BLaER1 treated with 17β-estradiol and CSF1 and Interleukin-3, amounts not matched to agents 10 nM and 100 nM (cell line): ENCODE data around the gene USP49.

Experiments used
- H3K27ac ChIP-seq, 11 experiments: shearing (Covaris generic); formaldehyde crosslinking; 2 replicates each; pipeline ENCODE4 v1.8.1; 2022
- H3K27me3 ChIP-seq, 11 experiments: shearing (Covaris generic); formaldehyde crosslinking; 2 replicates each; pipeline ENCODE4 v1.8.1; 2022
- H3K36me3 ChIP-seq, 11 experiments: shearing (Covaris generic); formaldehyde crosslinking; 2 replicates each; pipeline ENCODE4 v1.8.1; 2022
- H3K4me1 ChIP-seq, 10 experiments: shearing (Covaris generic); formaldehyde crosslinking; 2 replicates each; pipeline ENCODE4 v1.8.1; 2022
- H3K4me2 ChIP-seq, 11 experiments: shearing (Covaris generic); formaldehyde crosslinking; 2 replicates each; pipeline ENCODE4 v1.8.1; 2022
- H3K4me3 ChIP-seq, 10 experiments: shearing (Covaris generic); formaldehyde crosslinking; 2 replicates each; pipeline ENCODE4 v1.8.1; 2022
- H3K9ac ChIP-seq, 11 experiments: shearing (Covaris generic); formaldehyde crosslinking; 2 replicates each; pipeline ENCODE4 v1.8.1; 2022
- H3K9me3 ChIP-seq, 11 experiments: shearing (Covaris generic); formaldehyde crosslinking; replicated peaks in 1 of 11; 2 replicates each; pipeline ENCODE4 v1.8.1; 2022
- H4K20me1 ChIP-seq, 11 experiments: shearing (Covaris generic); formaldehyde crosslinking; 2 replicates each; pipeline ENCODE4 v1.8.1; 2022
- Cebpa-rat ChIP-seq, 11 experiments: shearing (Covaris generic); IDR thresholded peaks; 2 replicates each; pipeline ENCODE4 v1.8.1; 2022

USP49 gene

DNA sequence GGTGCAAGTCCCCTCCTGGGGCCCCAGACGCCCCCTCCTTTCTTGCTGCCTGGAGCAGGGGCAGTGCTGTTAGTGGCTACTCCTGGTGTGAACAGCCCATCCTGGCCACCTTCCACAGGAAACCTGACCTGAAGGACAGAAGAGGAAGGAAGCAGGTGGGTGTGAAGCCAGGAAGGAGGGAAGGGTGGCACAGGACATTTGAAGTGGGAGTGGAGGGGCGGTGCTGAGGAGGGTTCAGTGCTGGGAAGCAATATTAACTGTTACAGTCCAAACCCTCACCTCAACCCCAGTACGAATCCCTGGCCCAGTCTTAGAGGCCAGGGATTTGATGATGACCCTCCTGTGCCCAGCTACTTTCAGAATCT, 113.8 kb downstream of the USP49 start:
- peak overlapping the region; percentile 67 to 79 (median 73); a peak in 18 of 20 replicates for H3K4me3 ChIP-seq
- no peak for TF ChIP-seq Cebpa-rat (IDR thresholded peaks at IDR 0.05)
- peaks cover 54 to 72% (median 64%) of the 10 kb centered on the region in 10 experiments for H3K4me1 ChIP-seq
- H3K36me3 ChIP-seq: peaks cover 0 to 9% (median 4%) of the 10 kb centered on the region in 11 experiments; a peak in 7 of 22 replicates
- H3K9me3 ChIP-seq: no peaks in the 10 kb centered on the region
- peaks cover 0 to 7% (median 0%) of the 10 kb centered on the region in 11 experiments; a peak in 3 of 22 replicates for H3K27me3 ChIP-seq
- H3K27ac ChIP-seq: peak overlapping the region in 1 of 11 experiments; percentile 25; a peak in 1 of 22 replicates
- peak overlapping the region; percentile 81 to 100 (median 97) for H3K4me2 ChIP-seq
- H4K20me1 ChIP-seq: peaks cover 0 to 17% (median 0%) of the 10 kb centered on the region in 11 experiments; a peak in 3 of 22 replicates
- H3K9ac ChIP-seq: peak overlapping the region in 9 of 11 experiments; percentile 45 to 82 (median 67); a peak in 11 of 22 replicates

DNA sequence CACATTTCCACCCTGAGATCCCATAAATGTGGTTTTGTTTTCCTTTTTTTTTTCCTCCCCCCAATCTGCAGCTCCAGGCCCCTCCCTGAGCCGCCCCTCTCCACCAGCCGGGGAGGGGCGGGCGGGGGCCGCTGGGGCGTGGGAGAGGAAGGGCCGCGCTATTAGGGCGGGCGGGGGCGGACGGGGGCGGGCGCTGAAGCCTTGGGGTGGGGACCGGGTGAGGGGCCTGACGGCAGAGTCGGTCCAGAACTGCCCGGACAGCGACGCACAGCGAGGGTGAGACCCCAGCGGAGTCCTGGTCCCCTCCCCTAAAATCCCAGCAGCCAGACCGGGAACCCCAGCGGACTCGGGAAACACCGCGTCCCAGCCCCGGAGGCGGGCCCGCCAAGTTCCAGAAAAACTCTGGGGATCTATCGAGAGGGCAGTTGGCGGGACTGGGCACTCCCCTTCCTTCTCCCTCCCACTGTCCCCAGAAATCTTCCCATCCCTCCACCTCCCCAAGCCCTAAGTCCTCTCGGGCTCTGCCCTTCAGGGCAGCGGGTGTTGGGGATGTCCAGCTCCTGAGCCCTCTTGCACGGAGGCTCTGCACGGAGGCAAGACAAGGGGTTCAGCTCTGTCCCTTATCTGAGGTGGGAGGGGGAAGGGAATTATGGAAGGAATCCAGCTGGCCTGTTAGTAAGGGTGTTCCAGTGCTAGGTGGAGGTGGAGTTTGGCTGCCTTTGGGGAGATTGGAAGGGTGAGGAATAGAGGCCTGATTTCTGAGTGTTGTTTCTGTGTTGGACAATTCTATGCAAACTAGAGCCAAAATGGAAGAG, 114.4 kb downstream of the USP49 start, which contains the start of gene PRICKLE4:
Gene PRICKLE4 (plus strand): TSS at position 232 of the 815 bp plus-strand sequence. CDS start 2,692 bp downstream, outside the sequence.
- Histone ChIP-seq H4K20me1 (peaks cover 0 to 12% (median 0%) of the 10 kb centered on the region in 11 experiments; a peak in 3 of 22 replicates), H3K36me3 (peaks cover 0 to 11% (median 4%) of the 10 kb centered on the region in 11 experiments; a peak in 9 of 22 replicates), H3K4me1 (peaks cover 49 to 69% (median 59%) of the 10 kb centered on the region in 10 experiments), H3K27ac (peak within 1 kb of the TSS; percentile 37 to 75 (median 60); a peak in 19 of 22 replicates), H3K4me2 (peak within 1 kb of the TSS; percentile 96 to 100 (median 98)), H3K27me3 (peaks cover 0 to 7% (median 0%) of the 10 kb centered on the region in 11 experiments; a peak in 3 of 22 replicates), H3K9me3 (no peaks in the 10 kb centered on the region), H3K4me3 (peak within 1 kb of the TSS; percentile 67 to 79 (median 73)), H3K9ac (peak within 1 kb of the TSS; percentile 73 to 84 (median 82))
- TF ChIP-seq Cebpa-rat (IDR thresholded peaks at IDR 0.05): no peak

DNA sequence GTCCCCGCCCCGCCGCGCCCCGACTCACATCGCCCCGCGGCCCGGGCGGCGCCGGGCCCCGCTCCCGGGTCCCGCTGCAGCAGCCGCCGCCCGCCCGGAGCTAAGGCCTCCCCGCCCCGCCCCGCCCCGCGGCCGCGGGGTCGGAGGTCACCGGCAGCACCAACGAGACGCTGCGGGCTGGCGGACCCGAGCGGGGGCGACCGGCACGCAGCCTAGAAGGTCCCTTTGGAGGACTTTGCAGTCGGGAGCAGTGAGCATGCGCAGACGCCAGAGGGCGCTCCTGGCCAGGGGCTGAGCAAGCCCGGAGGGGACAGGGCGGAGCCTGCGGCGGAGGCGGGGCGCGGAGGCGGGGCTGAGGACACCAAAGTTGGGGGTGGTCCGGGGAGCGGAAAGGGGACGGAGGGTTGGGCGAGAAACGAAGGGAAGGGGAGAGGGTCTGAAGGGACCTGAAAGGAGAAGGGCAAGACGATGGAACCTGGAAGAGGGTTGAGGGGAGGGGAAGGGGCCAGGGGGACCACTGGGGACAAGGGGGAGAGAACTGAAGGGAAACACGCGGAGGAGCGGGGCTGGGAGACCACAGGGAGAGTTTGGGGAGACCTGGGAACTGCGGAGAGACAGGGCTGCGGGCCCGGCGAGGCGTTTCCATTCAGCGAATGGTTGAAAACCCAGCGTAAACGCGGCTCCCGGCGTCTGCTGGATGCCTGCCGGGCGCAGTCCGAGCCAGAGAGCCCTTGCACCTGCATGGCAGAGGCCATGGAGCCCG, 115.2 kb downstream of the USP49 start, which contains the start of gene FRS3:
Gene FRS3 (minus strand): TSS at position 113 of the 763 bp plus-strand sequence. CDS start 2,913 bp downstream, outside the sequence.
- Histone ChIP-seq H3K4me1 (peaks cover 42 to 61% (median 51%) of the 10 kb centered on the region in 10 experiments), H3K27ac (peak within 1 kb of the TSS; percentile 37 to 75 (median 60); a peak in 19 of 22 replicates), H3K36me3 (peaks cover 5 to 19% (median 12%) of the 10 kb centered on the region in 11 experiments), H3K9me3 (no peaks in the 10 kb centered on the region), H3K9ac (peak within 1 kb of the TSS; percentile 73 to 84 (median 82)), H3K4me2 (peak within 1 kb of the TSS; percentile 96 to 100 (median 98)), H4K20me1 (peaks cover 0 to 11% (median 0%) of the 10 kb centered on the region in 11 experiments; a peak in 4 of 22 replicates), H3K27me3 (peaks cover 0 to 7% (median 0%) of the 10 kb centered on the region in 11 experiments; a peak in 3 of 22 replicates), H3K4me3 (peak within 1 kb of the TSS; percentile 67 to 79 (median 73))
- no peak for TF ChIP-seq Cebpa-rat (IDR thresholded peaks at IDR 0.05)

- H3K27ac ChIP-seq: peak overlapping the region; percentile 37 to 75 (median 60); a peak in 19 of 22 replicates
These were observed 115.8 kb downstream of the USP49 start for GRCh38 chr6:41779336-41779735.

GRCh38 chr6:41778895-41779294, 116.3 kb downstream of the USP49 start:
- Histone ChIP-seq H3K36me3 (peaks cover 13 to 30% (median 23%) of the 10 kb centered on the region in 11 experiments), H3K4me1 (peaks cover 35 to 50% (median 41%) of the 10 kb centered on the region in 10 experiments), H3K9me3 (no peaks in the 10 kb centered on the region), H3K27ac (peak overlapping the region in 4 of 11 experiments; percentile 49 to 73 (median 64); a peak in 4 of 22 replicates), H3K4me3 (peak overlapping the region; percentile 67 to 79 (median 73)), H3K4me2 (peak overlapping the region; percentile 93 to 99 (median 97)), H3K27me3 (peaks cover 0 to 7% (median 0%) of the 10 kb centered on the region in 11 experiments; a peak in 3 of 22 replicates), H4K20me1 (peaks cover 0 to 7% (median 0%) of the 10 kb centered on the region in 11 experiments; a peak in 2 of 22 replicates), H3K9ac (peak overlapping the region; percentile 73 to 84 (median 82))
- no peak for TF ChIP-seq Cebpa-rat (IDR thresholded peaks at IDR 0.05)

More at GRCh38 chr6:41779336-41779735, 115.8 kb downstream of the USP49 start:
- peaks cover 0 to 7% (median 0%) of the 10 kb centered on the region in 11 experiments; a peak in 3 of 22 replicates for H3K27me3 ChIP-seq
- H3K9me3 ChIP-seq: no peaks in the 10 kb centered on the region
- TF ChIP-seq Cebpa-rat (IDR thresholded peaks at IDR 0.05): no peak
- peak overlapping the region; percentile 67 to 79 (median 73) for H3K4me3 ChIP-seq
- H3K9ac ChIP-seq: peak overlapping the region; percentile 73 to 84 (median 82)
- H4K20me1 ChIP-seq: peaks cover 0 to 7% (median 0%) of the 10 kb centered on the region in 11 experiments; a peak in 2 of 22 replicates
- H3K4me1 ChIP-seq: peaks cover 35 to 55% (median 45%) of the 10 kb centered on the region in 10 experiments
- H3K4me2 ChIP-seq: peak overlapping the region; percentile 93 to 99 (median 97)
- peaks cover 12 to 25% (median 19%) of the 10 kb centered on the region in 11 experiments for H3K36me3 ChIP-seq

DNA sequence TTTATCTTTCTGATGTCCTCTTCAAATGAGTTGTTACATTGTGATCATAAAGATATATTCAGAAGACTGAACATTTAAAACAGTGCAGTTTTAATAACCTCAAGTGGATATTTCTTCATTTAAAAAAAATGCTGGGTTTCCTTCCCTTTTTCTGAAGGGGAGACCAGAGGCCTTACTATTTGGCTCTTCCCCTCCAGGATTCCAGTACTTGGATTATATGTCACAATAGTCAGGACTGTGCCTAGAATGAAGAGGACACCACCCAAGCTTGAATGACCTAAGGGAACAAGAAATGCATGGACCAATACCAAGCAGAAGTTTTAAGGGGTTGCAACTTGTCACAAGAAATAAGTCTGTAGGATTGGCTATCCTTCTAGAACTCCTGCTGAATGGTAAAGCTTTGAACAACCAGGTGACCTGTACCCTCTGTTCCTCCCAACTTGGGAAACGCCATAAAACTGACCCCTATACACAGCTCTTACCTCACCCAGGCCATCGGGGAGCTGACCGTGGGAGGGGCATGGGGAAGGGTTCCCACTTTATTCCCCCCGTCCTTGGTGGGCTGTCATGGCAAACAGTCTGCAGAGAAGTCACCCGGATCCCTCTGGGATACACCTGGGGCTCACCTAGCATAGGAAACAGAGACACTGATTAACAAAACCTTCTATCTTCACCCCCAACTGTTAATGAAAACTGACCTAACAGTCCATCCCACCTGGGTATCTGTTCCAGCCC, 117.5 kb downstream of the USP49 start:
- H3K27ac ChIP-seq: 0 out of 22 replicates have a peak overlapping the region, but pooled peaks of 3 of the 11 experiments have one; percentile 2 to 22 (median 18)
- peak overlapping the region in 9 of 11 experiments; percentile 1 to 83 (median 32); a peak in 8 of 22 replicates for H3K9ac ChIP-seq
- no peak overlapping the region for H3K4me3 ChIP-seq
- peak overlapping the region in 9 of 11 experiments; percentile 8 to 99 (median 96); a peak in 14 of 22 replicates for H3K4me2 ChIP-seq
- peaks cover 35 to 48% (median 40%) of the 10 kb centered on the region in 10 experiments for H3K4me1 ChIP-seq
- H3K27me3 ChIP-seq: peaks cover 0 to 7% (median 0%) of the 10 kb centered on the region in 11 experiments; a peak in 3 of 22 replicates
- no peaks in the 10 kb centered on the region for H3K9me3 ChIP-seq
- no peak for TF ChIP-seq Cebpa-rat (IDR thresholded peaks at IDR 0.05)
- peaks cover 20 to 39% (median 30%) of the 10 kb centered on the region in 11 experiments for H3K36me3 ChIP-seq
- peaks cover 0 to 7% (median 0%) of the 10 kb centered on the region in 11 experiments; a peak in 2 of 22 replicates for H4K20me1 ChIP-seq

GRCh38 chr6:41775293-41775882, 119.8 kb downstream of the USP49 start:
- H3K27me3 ChIP-seq: no peaks in the 10 kb centered on the region
- no peak overlapping the region for H3K4me3 ChIP-seq
- peaks cover 43 to 62% (median 52%) of the 10 kb centered on the region in 11 experiments for H3K36me3 ChIP-seq
- no peak overlapping the region for H3K4me2 ChIP-seq
- no peaks in the 10 kb centered on the region for H3K9me3 ChIP-seq
- H4K20me1 ChIP-seq: peaks cover 0 to 7% (median 0%) of the 10 kb centered on the region in 11 experiments; a peak in 3 of 22 replicates
- no peak overlapping the region for H3K27ac ChIP-seq
- peaks cover 22 to 34% (median 27%) of the 10 kb centered on the region in 10 experiments for H3K4me1 ChIP-seq
- no peak for TF ChIP-seq Cebpa-rat (IDR thresholded peaks at IDR 0.05)
- 0 out of 22 replicates have a peak overlapping the region, but pooled peaks of 1 of the 11 experiments have one; percentile 13 for H3K9ac ChIP-seq
